RWPE2 (cell line): Measurements from ENCODE around the gene ADTRP.
A peak's percentile ranks its signal among the peaks of the same experiment; 100 is the strongest.

ENCODE experiments used
- ATAC-seq: fragments of 200-7000 bp; cut with Tn5 transposase; 3 replicates; pipeline ENCODE4 v1.9.1; 2021; ENCODE audit warnings: low read depth
- DNase-seq: peaks from one replicate; pipeline ENCODE4 v3.0.0-alpha.2; 2020; ENCODE audit warnings: low spot score
- H3K27ac ChIP-seq: fragments of 450-650 bp; 2 replicates; pipeline ENCODE4 v1.5.1; 2017; ENCODE audit warnings: mild to moderate bottlenecking; ENCODE audit not compliant: poor library complexity, severe bottlenecking
- H3K27me3 ChIP-seq: fragments of 250-450 bp; sonication (Bioruptor Pico); 2 replicates; pipeline ENCODE4 v1.5.1; 2021; ENCODE audit warnings: mild to moderate bottlenecking, moderate library complexity; ENCODE audit not compliant: insufficient read depth, poor library complexity, severe bottlenecking
- H3K36me3 ChIP-seq: fragments of 250-450 bp; sonication (Bioruptor Pico); 2 replicates; pipeline ENCODE4 v1.5.1; 2020; ENCODE audit warnings: low read depth, mild to moderate bottlenecking, moderate library complexity
- H3K4me1 ChIP-seq: fragments of 250-450 bp; sonication (Bioruptor Pico); 2 replicates; pipeline ENCODE4 v1.5.1; 2021; ENCODE audit warnings: mild to moderate bottlenecking, moderate library complexity; ENCODE audit not compliant: insufficient read depth, poor library complexity, severe bottlenecking
- H3K4me3 ChIP-seq: fragments of 250-450 bp; sonication (Bioruptor Pico); 2 replicates; pipeline ENCODE4 v1.5.1; 2021; ENCODE audit warnings: mild to moderate bottlenecking, moderate library complexity; ENCODE audit not compliant: severe bottlenecking
- H3K9me3 ChIP-seq: fragments of 250-450 bp; sonication (Bioruptor Pico); 2 replicates; pipeline ENCODE4 v1.5.1; 2021; ENCODE audit warnings: mild to moderate bottlenecking, moderate library complexity; ENCODE audit not compliant: severe bottlenecking
- CTCF ChIP-seq: fragments of 450-650 bp; IDR thresholded peaks from one replicate; pipeline ENCODE4 v1.5.1; 2017; ENCODE audit warnings: mild to moderate bottlenecking, moderate library complexity; ENCODE audit not compliant: poor library complexity, severe bottlenecking

ADTRP gene

GRCh38 chr6:11772109-11772825 is 6.3 kb downstream of the ADTRP start:
- peaks cover 46% of the 10 kb centered on the region for H3K4me1 ChIP-seq
- peak overlapping the region; percentile 100 for H3K27ac ChIP-seq
- ATAC-seq = peak; percentile 50
- peak; percentile 83 for DNase-seq
- no peak for TF ChIP-seq CTCF
- H3K36me3 ChIP-seq = no peaks in the 10 kb centered on the region
- no peak overlapping the region for H3K4me3 ChIP-seq
- no peaks in the 10 kb centered on the region for H3K9me3 ChIP-seq
- H3K27me3 ChIP-seq = no peaks in the 10 kb centered on the region

- Histone ChIP-seq H3K27ac (peak overlapping the region; percentile 100), H3K4me3 (no peak overlapping the region), H3K4me1 (peaks cover 53% of the 10 kb centered on the region), H3K27me3 (no peaks in the 10 kb centered on the region), H3K36me3 (no peaks in the 10 kb centered on the region), H3K9me3 (no peaks in the 10 kb centered on the region)
- DNase-seq (no peak), ATAC-seq (0 out of 3 replicates have a peak, but pooled peaks have one; percentile 3)
- no peak for TF ChIP-seq CTCF
These were observed 7.0 kb downstream of the ADTRP start for GRCh38 chr6:11771473-11772048.

GRCh38 chr6:11770546-11771466 is 7.8 kb downstream of the ADTRP start:
- peak; percentile 84 for ATAC-seq
- TF ChIP-seq CTCF = peak; percentile 13
- Histone ChIP-seq H3K4me1 (peaks cover 61% of the 10 kb centered on the region), H3K27ac (peak overlapping the region; percentile 100), H3K27me3 (no peaks in the 10 kb centered on the region), H3K36me3 (no peaks in the 10 kb centered on the region), H3K9me3 (no peaks in the 10 kb centered on the region), H3K4me3 (no peak overlapping the region)
- peak; percentile 96 for DNase-seq

GRCh38 chr6:11769811-11770545 is 8.6 kb downstream of the ADTRP start:
- no peak for TF ChIP-seq CTCF
- Histone ChIP-seq H3K4me1 (peaks cover 66% of the 10 kb centered on the region), H3K27ac (peak overlapping the region; percentile 100), H3K36me3 (no peaks in the 10 kb centered on the region), H3K9me3 (no peaks in the 10 kb centered on the region), H3K27me3 (no peaks in the 10 kb centered on the region), H3K4me3 (no peak overlapping the region)
- DNase-seq (no peak), ATAC-seq (peak; percentile 1; the same call in 2 of the 3 replicates)
